Neural crest cell (in vitro differentiated cells): Measurements from ENCODE around the gene ZBP1. TPM values are rescaled to one million over a fixed set of nuclear protein-coding genes. Genes with fewer than 3 reads are reported as not detected.
A peak's percentile ranks its signal among the peaks of the same experiment; 100 is the strongest.

Experiments
- DNase-seq: peaks from one replicate; pipeline ENCODE4 v3.0.0; 2021; ENCODE audit warnings: low read depth, mixed read lengths, low spot score
- H3K27ac Mint-ChIP-seq: one replicate; pipeline ENCODE4 v1.8.0; 2021; ENCODE audit warnings: mild to moderate bottlenecking, mixed read lengths; ENCODE audit not compliant: unreplicated experiment
- H3K27me3 Mint-ChIP-seq: 2 replicates; pipeline ENCODE4 v1.8.0; 2021; ENCODE audit warnings: low read depth, mild to moderate bottlenecking, mixed read lengths
- H3K36me3 Mint-ChIP-seq: 2 replicates; pipeline ENCODE4 v1.8.0; 2021; ENCODE audit warnings: low read depth, mild to moderate bottlenecking, mixed read lengths
- H3K4me1 Mint-ChIP-seq: 2 replicates; pipeline ENCODE4 v1.8.0; 2021; ENCODE audit warnings: mixed read lengths
- H3K4me3 Mint-ChIP-seq: one replicate; pipeline ENCODE4 v1.8.0; 2021; ENCODE audit warnings: mild to moderate bottlenecking, mixed read lengths
- H3K9me3 Mint-ChIP-seq: 2 replicates; pipeline ENCODE4 v1.8.0; 2021; ENCODE audit warnings: mixed read lengths
- total RNA-seq: library from RNA; stranded (reverse); gene quantifications from 2 replicates; pipeline ENCODE4 v1.2.1, GENCODE V29; 2021
- TF ChIP-seq, protein P1 (sequence below): fragments of 200-600 bp; sonication (generic); conservative IDR thresholded peaks from 2 replicates; pipeline ENCODE4 v1.5.0; 2021; ENCODE audit warnings: antibody characterized with exemption, mild to moderate bottlenecking

Gene ZBP1
- total RNA-seq, 1 donor from 2014 or later: not detected

DNA sequence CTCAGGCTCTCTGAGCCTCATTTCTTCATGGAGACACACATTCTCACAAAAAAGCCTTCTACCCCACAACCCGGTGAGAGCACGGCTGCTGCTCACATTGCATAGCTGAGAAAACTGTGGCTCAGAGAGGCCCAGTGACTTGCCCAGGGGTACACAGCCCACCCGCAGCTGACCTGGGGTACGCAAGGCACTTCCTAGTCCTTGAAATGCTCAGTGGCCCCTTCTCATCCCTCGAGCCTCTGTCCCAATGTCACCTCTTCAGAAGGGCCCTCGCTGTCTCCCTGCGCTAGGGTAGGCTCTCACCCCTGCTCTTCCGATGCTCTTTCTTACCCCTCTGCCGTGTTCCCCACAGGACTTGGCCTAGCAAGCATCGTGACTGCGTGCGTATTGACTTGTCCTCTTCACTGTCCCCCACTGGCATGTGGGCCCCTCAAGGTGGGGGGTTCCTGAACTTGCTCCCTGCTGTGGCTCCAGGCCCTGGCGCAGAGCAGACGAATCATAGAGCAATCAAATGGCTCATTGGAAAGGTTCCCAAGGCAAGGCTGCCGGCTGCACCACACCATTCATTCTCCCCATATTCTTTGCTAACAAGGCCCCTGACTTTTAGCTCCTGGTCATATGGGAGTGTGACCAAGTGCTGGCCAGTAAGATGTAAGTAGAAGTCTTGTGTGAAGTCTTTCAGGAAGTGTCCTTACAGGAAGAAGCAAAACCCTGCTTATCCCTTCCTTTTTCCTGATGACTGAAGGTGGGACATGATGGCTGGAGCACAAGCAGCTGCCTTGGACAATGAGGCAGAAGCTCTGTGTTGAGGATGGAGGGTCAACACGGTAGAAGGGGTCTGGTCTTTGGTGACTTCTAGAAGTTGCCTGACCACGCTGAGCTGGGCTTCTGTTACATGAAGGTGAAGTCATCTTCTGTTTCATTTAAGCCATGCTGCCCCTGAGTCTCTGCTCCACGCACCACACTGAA, 36.7 kb downstream of the ZBP1 start:
- no peaks in the 10 kb centered on the region for H3K9me3 Mint-ChIP-seq
- peaks cover 24% of the 10 kb centered on the region for H3K4me1 Mint-ChIP-seq
- DNase-seq: no peak
- H3K4me3 Mint-ChIP-seq: no peak overlapping the region
- H3K36me3 Mint-ChIP-seq: no peaks in the 10 kb centered on the region
- peaks cover 44% of the 10 kb centered on the region for H3K27me3 Mint-ChIP-seq
- TF ChIP-seq, protein P1, sequence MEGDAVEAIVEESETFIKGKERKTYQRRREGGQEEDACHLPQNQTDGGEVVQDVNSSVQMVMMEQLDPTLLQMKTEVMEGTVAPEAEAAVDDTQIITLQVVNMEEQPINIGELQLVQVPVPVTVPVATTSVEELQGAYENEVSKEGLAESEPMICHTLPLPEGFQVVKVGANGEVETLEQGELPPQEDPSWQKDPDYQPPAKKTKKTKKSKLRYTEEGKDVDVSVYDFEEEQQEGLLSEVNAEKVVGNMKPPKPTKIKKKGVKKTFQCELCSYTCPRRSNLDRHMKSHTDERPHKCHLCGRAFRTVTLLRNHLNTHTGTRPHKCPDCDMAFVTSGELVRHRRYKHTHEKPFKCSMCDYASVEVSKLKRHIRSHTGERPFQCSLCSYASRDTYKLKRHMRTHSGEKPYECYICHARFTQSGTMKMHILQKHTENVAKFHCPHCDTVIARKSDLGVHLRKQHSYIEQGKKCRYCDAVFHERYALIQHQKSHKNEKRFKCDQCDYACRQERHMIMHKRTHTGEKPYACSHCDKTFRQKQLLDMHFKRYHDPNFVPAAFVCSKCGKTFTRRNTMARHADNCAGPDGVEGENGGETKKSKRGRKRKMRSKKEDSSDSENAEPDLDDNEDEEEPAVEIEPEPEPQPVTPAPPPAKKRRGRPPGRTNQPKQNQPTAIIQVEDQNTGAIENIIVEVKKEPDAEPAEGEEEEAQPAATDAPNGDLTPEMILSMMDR: no peak
- no peak overlapping the region for H3K27ac Mint-ChIP-seq

DNA sequence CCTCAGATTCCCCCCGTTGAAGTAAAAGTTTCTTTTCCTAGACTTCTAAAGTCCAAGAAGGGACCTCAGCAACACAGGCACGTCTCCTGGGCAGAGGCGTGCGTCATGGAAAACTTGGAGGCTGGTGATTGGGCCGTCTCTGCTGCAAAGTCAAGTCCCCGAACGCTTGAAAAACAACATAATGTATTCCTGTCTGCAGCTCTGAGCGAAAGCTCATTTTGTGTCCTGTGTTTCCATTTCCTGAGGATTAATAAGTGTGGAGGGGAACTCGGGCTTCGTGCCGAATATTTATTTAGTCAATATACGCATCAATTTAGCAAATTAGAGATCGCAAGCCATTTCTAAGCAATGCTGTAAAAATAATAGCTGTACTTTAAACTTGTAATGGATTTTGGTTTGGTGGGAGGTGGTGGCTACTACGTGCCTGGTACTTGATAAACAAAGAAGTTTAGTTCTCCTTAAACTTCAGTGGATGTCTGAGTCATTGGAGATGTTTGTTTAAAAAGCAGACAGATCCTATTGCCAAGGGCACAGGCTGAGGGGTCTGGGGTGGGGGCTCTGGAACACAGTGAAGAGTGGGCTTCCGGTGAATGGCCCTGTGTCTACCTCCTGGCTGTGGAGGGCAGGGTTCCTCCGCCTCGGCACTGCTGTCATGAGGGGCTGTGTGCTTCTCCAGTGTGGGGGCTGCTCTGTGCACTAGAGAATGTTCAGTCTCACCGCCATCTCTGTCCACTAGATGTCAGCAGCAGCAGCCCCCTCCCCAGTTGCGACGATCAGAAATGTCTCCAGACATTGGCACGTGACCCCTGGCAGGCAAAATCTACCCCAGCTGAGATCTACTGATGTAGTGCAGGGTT, 37.6 kb downstream of the ZBP1 start:
- H3K36me3 Mint-ChIP-seq: no peaks in the 10 kb centered on the region
- H3K27ac Mint-ChIP-seq: no peak overlapping the region
- no peak overlapping the region for H3K4me3 Mint-ChIP-seq
- DNase-seq: peak; percentile 51
- peaks cover 24% of the 10 kb centered on the region for H3K4me1 Mint-ChIP-seq
- H3K27me3 Mint-ChIP-seq: peaks cover 44% of the 10 kb centered on the region
- TF ChIP-seq, protein P1: peak; percentile 63
- H3K9me3 Mint-ChIP-seq: no peaks in the 10 kb centered on the region

DNA sequence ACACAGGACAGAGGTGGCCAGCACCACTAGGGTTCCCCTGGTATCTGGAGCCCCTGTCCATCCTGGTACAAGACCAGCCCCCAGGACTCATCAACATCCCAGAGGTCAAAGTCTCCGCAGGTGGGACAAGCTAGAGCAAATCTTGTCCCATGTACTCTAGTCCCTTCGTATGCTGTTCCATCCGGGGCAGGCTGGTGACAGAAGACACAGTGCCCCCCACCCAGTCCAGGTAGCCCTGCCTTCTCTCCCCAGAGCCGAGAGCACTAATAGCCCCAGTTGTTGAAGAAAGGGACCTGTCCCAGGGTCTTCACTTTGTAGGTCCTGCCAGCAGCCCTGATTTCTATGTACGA, 38.2 kb downstream of the ZBP1 start:
- Mint-ChIP-seq H3K27me3 (peaks cover 44% of the 10 kb centered on the region), H3K4me1 (peaks cover 24% of the 10 kb centered on the region), H3K9me3 (no peaks in the 10 kb centered on the region), H3K36me3 (no peaks in the 10 kb centered on the region), H3K4me3 (no peak overlapping the region), H3K27ac (no peak overlapping the region)
- DNase-seq: no peak
- TF ChIP-seq, protein P1: no peak

DNA sequence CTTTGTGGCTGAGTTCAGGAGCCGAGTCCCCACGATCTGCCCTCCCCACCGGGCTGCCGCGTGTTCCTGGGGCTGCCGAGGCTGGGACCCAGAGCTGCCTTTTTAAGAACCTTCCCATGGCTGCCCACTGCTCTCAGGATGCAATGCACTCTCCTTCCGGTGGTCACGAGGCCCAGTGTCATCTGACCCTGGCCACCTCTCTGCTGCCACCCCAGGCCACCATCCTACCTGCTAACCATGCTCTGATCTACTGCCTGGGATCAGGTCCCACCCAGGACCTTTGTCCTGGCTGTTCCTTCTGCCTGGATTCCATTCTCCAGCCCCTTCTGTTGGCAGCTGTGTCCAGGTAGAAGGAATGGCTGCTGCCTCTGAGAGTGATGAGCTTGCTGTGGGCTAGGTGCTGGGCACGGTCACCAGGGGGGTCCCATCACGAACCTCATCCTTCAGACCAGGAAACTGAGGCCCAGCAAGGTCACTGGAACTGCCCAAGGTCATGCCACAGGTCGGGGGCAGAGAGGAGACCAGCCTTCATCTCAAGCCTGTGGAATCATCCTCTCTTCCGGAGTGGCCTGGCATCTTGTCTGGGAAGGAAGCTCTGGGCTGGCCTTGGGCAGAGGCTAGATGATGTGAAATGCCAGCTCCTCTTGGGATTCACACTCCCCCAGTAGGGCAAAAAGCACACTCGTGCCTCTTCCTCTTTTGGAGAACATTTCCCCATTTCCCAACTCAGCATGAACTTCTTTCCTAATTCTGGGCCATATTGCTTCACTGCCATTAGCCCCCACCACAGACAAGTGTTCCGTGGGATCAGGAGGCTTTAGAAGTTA, 38.8 kb downstream of the ZBP1 start:
- no peaks in the 10 kb centered on the region for H3K36me3 Mint-ChIP-seq
- peaks cover 24% of the 10 kb centered on the region for H3K4me1 Mint-ChIP-seq
- H3K27ac Mint-ChIP-seq: no peak overlapping the region
- peaks cover 44% of the 10 kb centered on the region for H3K27me3 Mint-ChIP-seq
- no peak overlapping the region for H3K4me3 Mint-ChIP-seq
- TF ChIP-seq, protein P1: no peak
- no peaks in the 10 kb centered on the region for H3K9me3 Mint-ChIP-seq
- no peak for DNase-seq
